Nephron progenitor cell (in vitro differentiated cells): ENCODE measurements around the gene ADAM22.

Experiments used
- DNase-seq: peaks from one replicate; pipeline ENCODE4 v3.0.0; 2021
- H3K27ac Mint-ChIP-seq: 2 replicates; pipeline ENCODE4 v1.8.0; 2021; ENCODE audit warnings: mild to moderate bottlenecking, moderate library complexity, mixed read lengths
- H3K27me3 Mint-ChIP-seq: 2 replicates; pipeline ENCODE4 v1.8.0; 2021; ENCODE audit warnings: mild to moderate bottlenecking, low read depth, mixed read lengths; ENCODE audit not compliant: poor library complexity
- H3K36me3 Mint-ChIP-seq: 2 replicates; pipeline ENCODE4 v1.8.0; 2021; ENCODE audit warnings: low read depth, mixed read lengths
- H3K4me1 Mint-ChIP-seq: 2 replicates; pipeline ENCODE4 v1.8.0; 2021; ENCODE audit warnings: mixed read lengths
- H3K4me3 Mint-ChIP-seq: 2 replicates; pipeline ENCODE4 v1.8.0; 2021; ENCODE audit warnings: mild to moderate bottlenecking, moderate library complexity, mixed read lengths
- H3K9me3 Mint-ChIP-seq: 2 replicates; pipeline ENCODE4 v1.8.0; 2021; ENCODE audit warnings: mild to moderate bottlenecking, moderate library complexity, mixed read lengths
- CTCF ChIP-seq: fragments of 200-600 bp; sonication (generic); IDR thresholded peaks from 2 replicates; pipeline ENCODE4 v1.5.0; 2021; ENCODE audit warnings: antibody characterized with exemption

Gene ADAM22

GRCh38 chr7:88116235-88116795 lies 182.3 kb downstream of the ADAM22 start:
- Mint-ChIP-seq H3K9me3 (no peaks in the 10 kb centered on the region), H3K4me1 (peaks cover 9% of the 10 kb centered on the region), H3K27ac (no peak overlapping the region), H3K27me3 (peaks cover 7% of the 10 kb centered on the region), H3K36me3 (no peaks in the 10 kb centered on the region), H3K4me3 (no peak overlapping the region)
- no peak for DNase-seq
- TF ChIP-seq CTCF, result no peak

- Mint-ChIP-seq H3K36me3 (no peaks in the 10 kb centered on the region), H3K4me3 (no peak overlapping the region), H3K27ac (no peak overlapping the region), H3K9me3 (no peaks in the 10 kb centered on the region), H3K4me1 (peaks cover 9% of the 10 kb centered on the region), H3K27me3 (peaks cover 7% of the 10 kb centered on the region)
- no peak for TF ChIP-seq CTCF
- no peak for DNase-seq
Observed at GRCh38 chr7:88117325-88117724, 183.3 kb downstream of the ADAM22 start.

GRCh38 chr7:88121335-88121734 lies 187.3 kb downstream of the ADAM22 start:
- Mint-ChIP-seq H3K9me3 (no peaks in the 10 kb centered on the region), H3K4me3 (no peak overlapping the region), H3K27me3 (peaks cover 4% of the 10 kb centered on the region), H3K4me1 (no peaks in the 10 kb centered on the region), H3K36me3 (no peaks in the 10 kb centered on the region), H3K27ac (no peak overlapping the region)
- no peak for TF ChIP-seq CTCF
- DNase-seq, result no peak

GRCh38 chr7:88127637-88128290 lies 193.7 kb downstream of the ADAM22 start:
- no peak for TF ChIP-seq CTCF
- no peaks in the 10 kb centered on the region for H3K27me3 Mint-ChIP-seq
- no peak overlapping the region for H3K4me3 Mint-ChIP-seq
- H3K9me3 Mint-ChIP-seq, result no peaks in the 10 kb centered on the region
- no peak for DNase-seq
- no peak overlapping the region for H3K27ac Mint-ChIP-seq
- H3K4me1 Mint-ChIP-seq, result no peaks in the 10 kb centered on the region
- no peaks in the 10 kb centered on the region for H3K36me3 Mint-ChIP-seq

GRCh38 chr7:88132725-88133124 lies 198.7 kb downstream of the ADAM22 start:
- no peak for DNase-seq
- no peaks in the 10 kb centered on the region for H3K9me3 Mint-ChIP-seq
- no peak overlapping the region for H3K27ac Mint-ChIP-seq
- TF ChIP-seq CTCF, result no peak
- H3K36me3 Mint-ChIP-seq, result no peaks in the 10 kb centered on the region
- H3K27me3 Mint-ChIP-seq, result no peaks in the 10 kb centered on the region
- no peaks in the 10 kb centered on the region for H3K4me1 Mint-ChIP-seq
- H3K4me3 Mint-ChIP-seq, result no peak overlapping the region

- no peak overlapping the region for H3K4me3 Mint-ChIP-seq
- no peaks in the 10 kb centered on the region for H3K27me3 Mint-ChIP-seq
- H3K36me3 Mint-ChIP-seq, result no peaks in the 10 kb centered on the region
- peaks cover 13% of the 10 kb centered on the region for H3K4me1 Mint-ChIP-seq
- peak overlapping the region; percentile 96 for H3K27ac Mint-ChIP-seq
- no peak for TF ChIP-seq CTCF
- peak; percentile 17 for DNase-seq
- H3K9me3 Mint-ChIP-seq, result no peaks in the 10 kb centered on the region
Observed at GRCh38 chr7:88140947-88141346, 206.9 kb downstream of the ADAM22 start.
